SK-N-SH (cell line): ENCODE data around the gene CDK6.

Source experiments
- CTCF ChIP-seq: fragments of 200-600 bp; sonication (generic); IDR thresholded peaks from 2 replicates; pipeline ENCODE4 v1.6.1; 2017; ENCODE audit warnings: antibody characterized with exemption, mild to moderate bottlenecking, moderate library complexity
- RAD21 ChIP-seq: IDR thresholded peaks from 2 replicates; pipeline ENCODE4 v1.6.1; 2012; ENCODE audit warnings: mild to moderate bottlenecking, low read length
- REST ChIP-seq: IDR thresholded peaks from 2 replicates; pipeline ENCODE4 v1.6.1; 2012; ENCODE audit warnings: mild to moderate bottlenecking, low read depth, low read length, moderate library complexity
- RXRA ChIP-seq: IDR thresholded peaks from 2 replicates; pipeline ENCODE4 v1.4.0; 2012; ENCODE audit warnings: low read depth, mild to moderate bottlenecking, borderline replicate concordance
- SIN3A ChIP-seq: IDR thresholded peaks from 2 replicates; pipeline ENCODE4 v1.6.1; 2012; ENCODE audit warnings: low read depth, mild to moderate bottlenecking, low read length, moderate library complexity, borderline replicate concordance
- SMC3 ChIP-seq: IDR thresholded peaks from 2 replicates; pipeline ENCODE4 v1.6.1; 2012; ENCODE audit warnings: low read depth, low read length, improper control_type of control experiment
- TF ChIP-seq, protein P1 (sequence below): IDR thresholded peaks from 2 replicates; pipeline ENCODE4; 2012

- TF ChIP-seq CTCF (no peak), REST (no peak), RAD21 (no peak), SMC3 (no peak), SIN3A (no peak), RXRA (no peak)
- TF ChIP-seq, protein P1, sequence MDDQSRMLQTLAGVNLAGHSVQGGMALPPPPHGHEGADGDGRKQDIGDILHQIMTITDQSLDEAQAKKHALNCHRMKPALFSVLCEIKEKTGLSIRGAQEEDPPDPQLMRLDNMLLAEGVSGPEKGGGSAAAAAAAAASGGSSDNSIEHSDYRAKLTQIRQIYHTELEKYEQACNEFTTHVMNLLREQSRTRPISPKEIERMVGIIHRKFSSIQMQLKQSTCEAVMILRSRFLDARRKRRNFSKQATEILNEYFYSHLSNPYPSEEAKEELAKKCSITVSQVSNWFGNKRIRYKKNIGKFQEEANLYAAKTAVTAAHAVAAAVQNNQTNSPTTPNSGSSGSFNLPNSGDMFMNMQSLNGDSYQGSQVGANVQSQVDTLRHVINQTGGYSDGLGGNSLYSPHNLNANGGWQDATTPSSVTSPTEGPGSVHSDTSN = no peak
Measured at GRCh38 chr7:92729172-92729571, 107.2 kb downstream of the CDK6 start.
